Measurements from ENCODE around the gene RALB. TPM values are rescaled to one million over a fixed set of nuclear protein-coding genes. Genes with fewer than 3 reads are reported as not detected.

RALB gene
- total RNA-seq, 1 experiment from 2014 or later = 35.8 TPM

- no peaks in the 10 kb centered on the region for H3K4me1 ChIP-seq
- H3K27ac ChIP-seq = no peak overlapping the region
- H3K36me3 ChIP-seq = 0 out of 2 replicates have a peak, but pooled peaks cover 2% of the 10 kb centered on the region
- H3K4me3 ChIP-seq = no peak overlapping the region
- DNase-seq = no peak
- no peaks in the 10 kb centered on the region for H3K27me3 ChIP-seq
- 0 out of 2 replicates have a peak, but pooled peaks cover 4% of the 10 kb centered on the region for H3K9me3 ChIP-seq (replicated peaks)
These were observed 25.0 kb downstream of the RALB start for GRCh38 chr2:120277505-120278205.

- Histone ChIP-seq H3K4me1 (no peaks in the 10 kb centered on the region), H3K36me3 (0 out of 2 replicates have a peak, but pooled peaks cover 2% of the 10 kb centered on the region)
These were observed 26.2 kb downstream of the RALB start for GRCh38 chr2:120278901-120279300.

GRCh38 chr2:120279708-120280107 is 27.1 kb downstream of the RALB start:
- Histone ChIP-seq H3K36me3 (0 out of 2 replicates have a peak, but pooled peaks cover 2% of the 10 kb centered on the region), H3K4me3 (no peak overlapping the region), H3K9me3 (replicated peaks) (0 out of 2 replicates have a peak, but pooled peaks cover 4% of the 10 kb centered on the region), H3K27ac (no peak overlapping the region), H3K27me3 (no peaks in the 10 kb centered on the region), H3K4me1 (no peaks in the 10 kb centered on the region)
- no peak for DNase-seq

More at GRCh38 chr2:120278901-120279300, 26.2 kb downstream of the RALB start:
- H3K4me3 ChIP-seq = no peak overlapping the region
- H3K27ac ChIP-seq = no peak overlapping the region
- H3K9me3 ChIP-seq (replicated peaks) = 0 out of 2 replicates have a peak, but pooled peaks cover 4% of the 10 kb centered on the region
- no peaks in the 10 kb centered on the region for H3K27me3 ChIP-seq
- DNase-seq = no peak

- DNase-seq = peak in 1 of 2 experiments; percentile 16
- H3K27me3 ChIP-seq = no peaks in the 10 kb centered on the region
- H3K27ac ChIP-seq = no peak overlapping the region
- H3K4me1 ChIP-seq = no peaks in the 10 kb centered on the region
- H3K9me3 ChIP-seq (replicated peaks) = no peaks in the 10 kb centered on the region
- 0 out of 2 replicates have a peak, but pooled peaks cover 2% of the 10 kb centered on the region for H3K36me3 ChIP-seq
- H3K4me3 ChIP-seq = no peak overlapping the region
These were observed 31.0 kb downstream of the RALB start for GRCh38 chr2:120283649-120284048.

- no peak for DNase-seq
- H3K4me3 ChIP-seq = no peak overlapping the region
- no peaks in the 10 kb centered on the region for H3K9me3 ChIP-seq (replicated peaks)
- no peak overlapping the region for H3K27ac ChIP-seq
- H3K36me3 ChIP-seq = 0 out of 2 replicates have a peak, but pooled peaks cover 1% of the 10 kb centered on the region
- H3K4me1 ChIP-seq = no peaks in the 10 kb centered on the region
- H3K27me3 ChIP-seq = no peaks in the 10 kb centered on the region
These were observed 32.4 kb downstream of the RALB start for GRCh38 chr2:120285056-120285455.

- Histone ChIP-seq H3K9me3 (replicated peaks) (no peaks in the 10 kb centered on the region), H3K4me3 (no peak overlapping the region), H3K36me3 (no peaks in the 10 kb centered on the region; the same call in 1 of the 2 replicates), H3K27me3 (no peaks in the 10 kb centered on the region), H3K27ac (no peak overlapping the region), H3K4me1 (no peaks in the 10 kb centered on the region)
- no peak for DNase-seq
These were observed 34.7 kb downstream of the RALB start for GRCh38 chr2:120287183-120288015.

GRCh38 chr2:120288016-120288373 is 35.3 kb downstream of the RALB start:
- Histone ChIP-seq H3K9me3 (replicated peaks) (no peaks in the 10 kb centered on the region), H3K27ac (no peak overlapping the region), H3K36me3 (no peaks in the 10 kb centered on the region; the same call in 1 of the 2 replicates), H3K27me3 (no peaks in the 10 kb centered on the region), H3K4me3 (no peak overlapping the region), H3K4me1 (peaks cover 5% of the 10 kb centered on the region)
- DNase-seq = no peak

GRCh38 chr2:120289221-120289906 is 36.7 kb downstream of the RALB start:
- H3K4me3 ChIP-seq = no peak overlapping the region
- H3K27me3 ChIP-seq = no peaks in the 10 kb centered on the region
- no peak overlapping the region for H3K27ac ChIP-seq
- no peak for DNase-seq
- H3K4me1 ChIP-seq = peaks cover 9% of the 10 kb centered on the region
- H3K9me3 ChIP-seq (replicated peaks) = no peaks in the 10 kb centered on the region
- no peaks in the 10 kb centered on the region; the same call in 1 of the 2 replicates for H3K36me3 ChIP-seq

- Histone ChIP-seq H3K27ac (no peak overlapping the region), H3K4me1 (peaks cover 9% of the 10 kb centered on the region), H3K27me3 (no peaks in the 10 kb centered on the region), H3K36me3 (peaks cover 3% of the 10 kb centered on the region), H3K9me3 (replicated peaks) (no peaks in the 10 kb centered on the region), H3K4me3 (no peak overlapping the region)
- no peak for DNase-seq
These were observed 38.1 kb downstream of the RALB start for GRCh38 chr2:120290737-120291136.

- no peaks in the 10 kb centered on the region for H3K27me3 ChIP-seq
- no peak overlapping the region for H3K4me3 ChIP-seq
- peaks cover 3% of the 10 kb centered on the region for H3K36me3 ChIP-seq
- no peak for DNase-seq
- no peak overlapping the region for H3K27ac ChIP-seq
- H3K9me3 ChIP-seq (replicated peaks) = no peaks in the 10 kb centered on the region
- H3K4me1 ChIP-seq = peaks cover 9% of the 10 kb centered on the region
These were observed 39.0 kb downstream of the RALB start for GRCh38 chr2:120291401-120292311.

- no peaks in the 10 kb centered on the region for H3K9me3 ChIP-seq (replicated peaks)
- peaks cover 3% of the 10 kb centered on the region for H3K36me3 ChIP-seq
- H3K27ac ChIP-seq = peak overlapping the region; percentile 6; the same call in 1 of the 2 replicates
- DNase-seq = peak; percentile 40 to 70
- H3K27me3 ChIP-seq = no peaks in the 10 kb centered on the region
- H3K4me1 ChIP-seq = peaks cover 9% of the 10 kb centered on the region
- H3K4me3 ChIP-seq = no peak overlapping the region
These were observed 40.7 kb downstream of the RALB start for GRCh38 chr2:120293096-120294007.

GRCh38 chr2:120294008-120294340 is 41.3 kb downstream of the RALB start:
- no peaks in the 10 kb centered on the region for H3K27me3 ChIP-seq
- H3K9me3 ChIP-seq (replicated peaks) = no peaks in the 10 kb centered on the region
- H3K27ac ChIP-seq = no peak overlapping the region
- peaks cover 9% of the 10 kb centered on the region for H3K4me1 ChIP-seq
- no peak for DNase-seq
- peaks cover 3% of the 10 kb centered on the region for H3K36me3 ChIP-seq
- no peak overlapping the region for H3K4me3 ChIP-seq

GRCh38 chr2:120298173-120298835 is 45.7 kb downstream of the RALB start:
- Histone ChIP-seq H3K4me3 (no peak overlapping the region), H3K9me3 (replicated peaks) (no peaks in the 10 kb centered on the region), H3K27ac (no peak overlapping the region), H3K36me3 (peaks cover 3% of the 10 kb centered on the region; the same call in 1 of the 2 replicates), H3K4me1 (peaks cover under 1% of the 10 kb centered on the region), H3K27me3 (no peaks in the 10 kb centered on the region)
- no peak for DNase-seq
